Activated T-cell treated with anti-CD3 and anti-CD28 coated beads, Interleukin-2, amount 50 U/mL, for 24 hours (primary cell): ENCODE data around the gene RNF26.

Experiments used
- DNase-seq: peaks from one replicate; pipeline ENCODE4 v3.0.0-alpha.2; 2020
- H3K27ac Mint-ChIP-seq: 2 replicates; pipeline ENCODE4 v1.8.0; 2020; ENCODE audit warnings: mild to moderate bottlenecking, mixed read lengths
- H3K27me3 Mint-ChIP-seq: 2 replicates; pipeline ENCODE4 v1.8.0; 2020; ENCODE audit warnings: mixed read lengths
- H3K36me3 Mint-ChIP-seq: 2 replicates; pipeline ENCODE4 v1.8.0; 2020; ENCODE audit warnings: low read depth, mixed read lengths
- H3K4me1 Mint-ChIP-seq: 2 replicates; pipeline ENCODE4 v1.8.0; 2020; ENCODE audit warnings: low read depth, mixed read lengths
- H3K4me3 Mint-ChIP-seq: 2 replicates; pipeline ENCODE4 v1.8.0; 2020; ENCODE audit warnings: mild to moderate bottlenecking, moderate library complexity, mixed read lengths
- H3K9me3 Mint-ChIP-seq: 2 replicates; pipeline ENCODE4 v1.8.0; 2020; ENCODE audit warnings: mixed read lengths

Gene RNF26

DNA sequence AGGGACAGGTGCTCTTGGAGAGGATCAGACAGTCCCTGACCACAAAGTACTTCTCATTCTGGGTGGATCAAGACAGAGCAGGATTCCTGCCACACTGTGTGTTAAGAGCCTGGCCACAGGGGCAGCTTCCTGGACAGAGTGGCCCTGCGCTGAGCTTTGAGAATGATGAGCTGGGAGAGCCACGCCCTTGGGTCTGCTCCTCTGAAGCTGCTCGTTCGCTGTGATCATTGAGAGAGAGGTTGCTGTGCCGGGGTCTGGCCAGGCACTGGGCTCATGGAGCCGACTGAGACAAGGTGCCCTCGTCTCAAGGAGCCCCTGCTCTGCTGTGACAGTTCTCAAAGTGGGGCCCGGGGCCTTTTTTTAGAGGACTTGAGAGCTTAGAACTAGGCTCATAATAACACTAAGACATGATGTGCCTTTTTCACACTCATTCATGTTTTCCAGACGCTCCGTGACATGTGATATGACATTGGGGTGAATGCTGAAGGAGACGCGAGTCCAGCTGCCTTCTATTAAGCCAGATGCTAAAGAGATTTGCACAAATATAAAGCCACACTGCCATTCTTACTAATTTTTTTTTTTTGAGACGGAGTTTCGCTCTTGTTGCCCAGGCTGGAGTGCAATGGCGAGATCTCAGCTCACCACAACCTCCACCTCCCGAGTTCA lies 13.7 kb downstream of the RNF26 start:
- no peaks in the 10 kb centered on the region for H3K36me3 Mint-ChIP-seq
- peaks cover 2% of the 10 kb centered on the region for H3K4me1 Mint-ChIP-seq
- DNase-seq, result no peak
- peaks cover 42% of the 10 kb centered on the region for H3K27me3 Mint-ChIP-seq
- H3K9me3 Mint-ChIP-seq, result no peaks in the 10 kb centered on the region
- H3K4me3 Mint-ChIP-seq, result no peak overlapping the region
- H3K27ac Mint-ChIP-seq, result no peak overlapping the region

DNA sequence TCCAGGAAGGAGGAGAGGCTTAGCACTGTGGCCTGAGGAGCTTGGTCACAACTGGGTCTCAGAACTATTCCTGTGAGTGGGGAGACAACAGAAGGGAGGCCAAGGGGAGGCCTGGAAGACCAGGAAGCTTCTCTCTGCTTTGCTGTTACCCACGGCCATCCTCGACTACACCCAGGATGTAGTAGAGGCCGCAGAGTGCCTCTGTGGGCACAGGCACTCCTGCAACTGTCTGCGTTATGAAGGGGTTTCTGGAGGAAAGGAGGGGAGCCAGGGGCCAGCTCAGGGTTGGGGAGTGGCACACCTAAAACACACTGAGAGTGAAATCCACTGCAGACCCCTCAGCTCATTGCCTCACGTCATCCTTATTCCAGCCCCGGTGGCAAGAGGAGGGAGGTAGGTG lies 16.0 kb downstream of the RNF26 start:
- Mint-ChIP-seq H3K36me3 (no peaks in the 10 kb centered on the region), H3K4me3 (no peak overlapping the region), H3K27me3 (peaks cover 40% of the 10 kb centered on the region), H3K27ac (no peak overlapping the region), H3K9me3 (no peaks in the 10 kb centered on the region), H3K4me1 (peaks cover 2% of the 10 kb centered on the region)
- DNase-seq, result no peak

DNA sequence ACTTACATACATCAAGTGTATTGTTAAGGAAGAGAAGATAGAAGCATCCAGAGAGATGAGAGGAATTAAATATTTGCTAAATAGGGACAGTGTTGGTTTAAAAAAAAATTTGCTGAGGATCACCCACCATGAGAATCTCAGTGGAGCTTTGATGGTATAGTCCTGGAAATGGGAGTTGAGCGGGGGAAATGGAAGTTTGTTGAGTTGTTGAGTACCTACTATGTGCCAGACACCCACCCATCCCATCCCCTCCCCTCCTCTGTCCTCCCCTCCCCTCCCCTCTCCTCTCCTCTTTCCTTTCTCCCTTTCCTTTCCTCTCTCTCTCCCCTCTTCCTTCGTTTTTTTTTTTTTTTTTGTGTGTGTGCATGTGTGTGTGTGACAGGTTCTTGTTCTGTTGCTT lies 16.9 kb downstream of the RNF26 start:
- H3K27ac Mint-ChIP-seq, result no peak overlapping the region
- H3K36me3 Mint-ChIP-seq, result no peaks in the 10 kb centered on the region
- peaks cover 45% of the 10 kb centered on the region for H3K27me3 Mint-ChIP-seq

DNA sequence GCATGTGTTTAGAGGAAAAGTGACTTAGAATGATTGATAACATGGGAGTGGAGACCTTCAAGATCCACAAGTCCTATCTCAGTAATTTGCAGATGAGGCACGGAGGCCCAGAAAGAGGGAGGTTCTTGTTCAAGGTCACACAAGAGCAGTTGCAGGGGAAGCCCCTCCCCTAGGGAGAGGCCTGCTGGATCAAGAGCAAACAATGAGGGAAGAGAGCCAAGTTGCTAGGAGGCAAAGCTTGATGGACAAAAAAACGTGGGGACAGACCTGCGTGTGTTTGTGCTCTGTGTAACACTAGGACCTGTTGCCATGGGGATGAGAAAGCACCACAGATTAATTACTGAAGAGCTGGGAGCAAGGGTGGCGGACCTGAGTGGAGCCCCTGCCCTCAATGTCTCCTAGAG lies 18.5 kb downstream of the RNF26 start:
- Mint-ChIP-seq H3K27ac (no peak overlapping the region), H3K9me3 (no peaks in the 10 kb centered on the region), H3K36me3 (no peaks in the 10 kb centered on the region), H3K4me1 (peaks cover 8% of the 10 kb centered on the region), H3K27me3 (peaks cover 47% of the 10 kb centered on the region), H3K4me3 (no peak overlapping the region)
- no peak for DNase-seq

More for the DNA sequence above, 16.9 kb downstream of the RNF26 start:
- no peak for DNase-seq
- H3K9me3 Mint-ChIP-seq, result no peaks in the 10 kb centered on the region
- no peak overlapping the region for H3K4me3 Mint-ChIP-seq
- peaks cover 4% of the 10 kb centered on the region for H3K4me1 Mint-ChIP-seq

DNA sequence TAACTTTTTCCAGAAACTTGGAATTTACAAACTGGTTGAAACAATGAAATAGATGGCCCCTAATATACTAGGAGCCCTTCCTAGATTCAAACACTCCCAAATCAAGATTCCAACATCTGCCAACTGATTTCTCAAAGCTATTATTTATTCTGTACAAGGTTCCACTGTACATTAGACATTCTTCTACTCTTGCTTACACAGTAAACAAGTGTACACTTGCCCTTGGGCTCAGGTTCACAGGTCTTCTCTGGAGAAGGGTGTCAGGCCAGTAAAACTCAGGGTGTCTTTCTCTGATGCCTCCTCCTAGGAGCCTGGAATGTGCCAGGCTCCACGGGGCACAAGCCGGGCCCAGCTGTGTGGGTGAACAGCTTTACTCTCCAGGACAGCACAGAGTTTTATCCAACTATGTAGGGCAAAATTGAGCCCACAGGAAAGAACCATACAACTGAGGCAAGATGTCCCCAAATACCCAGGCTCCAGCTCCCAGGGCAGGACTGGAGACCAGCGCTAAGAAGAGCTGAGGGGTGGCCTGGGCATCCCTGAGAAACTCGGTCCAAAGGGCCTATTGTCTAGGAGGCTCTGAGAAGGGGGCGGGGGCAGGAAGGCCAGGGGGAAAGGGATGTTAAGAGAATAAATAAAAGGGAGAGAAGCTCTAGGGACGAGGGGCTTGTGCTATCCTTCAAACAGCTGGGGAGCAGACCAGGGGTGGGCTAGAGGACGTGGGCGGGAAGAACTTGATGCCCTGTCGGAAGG lies 20.9 kb downstream of the RNF26 start:
- Mint-ChIP-seq H3K27me3 (peaks cover 51% of the 10 kb centered on the region), H3K4me3 (no peak overlapping the region), H3K4me1 (peaks cover 8% of the 10 kb centered on the region), H3K9me3 (no peaks in the 10 kb centered on the region), H3K27ac (no peak overlapping the region), H3K36me3 (no peaks in the 10 kb centered on the region)
- no peak for DNase-seq

DNA sequence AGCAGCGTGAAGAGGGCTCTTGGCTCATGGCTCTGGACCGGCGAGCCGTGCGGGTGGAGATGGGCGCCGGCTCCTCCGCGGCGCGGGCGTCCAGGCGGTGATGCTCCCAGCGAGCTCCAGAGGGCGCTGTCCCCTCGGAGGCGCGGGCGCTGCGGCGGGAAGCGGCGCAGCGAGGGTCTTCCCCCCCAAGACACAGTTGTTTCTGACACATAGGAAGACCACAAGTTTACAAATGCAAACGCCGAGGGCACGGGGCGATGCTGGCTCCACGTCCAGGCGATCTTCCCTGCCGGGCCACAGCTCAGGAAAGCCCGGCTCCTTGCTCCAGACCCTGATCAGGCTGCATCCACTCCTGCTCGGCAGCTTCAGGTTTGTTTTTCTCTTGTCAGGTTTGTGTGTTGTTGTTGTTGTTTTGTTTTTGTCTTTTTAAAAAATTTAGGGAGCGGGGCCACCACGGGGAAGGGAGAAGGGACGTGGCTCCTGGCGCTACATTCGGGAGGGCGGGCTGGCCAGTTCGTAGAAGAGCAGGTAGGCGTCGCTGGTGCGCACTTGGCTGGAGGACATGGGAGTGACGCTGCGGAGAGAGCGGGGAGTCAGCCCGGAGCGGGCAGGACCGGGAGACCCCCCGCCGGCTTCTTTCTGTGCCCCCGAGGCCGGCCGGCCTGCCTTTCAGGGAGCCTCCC lies 22.2 kb downstream of the RNF26 start:
- Mint-ChIP-seq H3K4me3 (peak overlapping the region; percentile 78), H3K27me3 (peaks cover 50% of the 10 kb centered on the region), H3K4me1 (peaks cover 13% of the 10 kb centered on the region), H3K9me3 (no peaks in the 10 kb centered on the region), H3K36me3 (no peaks in the 10 kb centered on the region), H3K27ac (peak overlapping the region; percentile 44)
- peak; percentile 82 for DNase-seq

GRCh38 chr11:119357074-119357473 lies 22.7 kb downstream of the RNF26 start:
- H3K4me3 Mint-ChIP-seq, result no peak overlapping the region
- no peaks in the 10 kb centered on the region for H3K36me3 Mint-ChIP-seq
- H3K27me3 Mint-ChIP-seq, result peaks cover 47% of the 10 kb centered on the region
- no peak overlapping the region for H3K27ac Mint-ChIP-seq
- H3K9me3 Mint-ChIP-seq, result no peaks in the 10 kb centered on the region
- no peak for DNase-seq
- peaks cover 19% of the 10 kb centered on the region for H3K4me1 Mint-ChIP-seq

DNA sequence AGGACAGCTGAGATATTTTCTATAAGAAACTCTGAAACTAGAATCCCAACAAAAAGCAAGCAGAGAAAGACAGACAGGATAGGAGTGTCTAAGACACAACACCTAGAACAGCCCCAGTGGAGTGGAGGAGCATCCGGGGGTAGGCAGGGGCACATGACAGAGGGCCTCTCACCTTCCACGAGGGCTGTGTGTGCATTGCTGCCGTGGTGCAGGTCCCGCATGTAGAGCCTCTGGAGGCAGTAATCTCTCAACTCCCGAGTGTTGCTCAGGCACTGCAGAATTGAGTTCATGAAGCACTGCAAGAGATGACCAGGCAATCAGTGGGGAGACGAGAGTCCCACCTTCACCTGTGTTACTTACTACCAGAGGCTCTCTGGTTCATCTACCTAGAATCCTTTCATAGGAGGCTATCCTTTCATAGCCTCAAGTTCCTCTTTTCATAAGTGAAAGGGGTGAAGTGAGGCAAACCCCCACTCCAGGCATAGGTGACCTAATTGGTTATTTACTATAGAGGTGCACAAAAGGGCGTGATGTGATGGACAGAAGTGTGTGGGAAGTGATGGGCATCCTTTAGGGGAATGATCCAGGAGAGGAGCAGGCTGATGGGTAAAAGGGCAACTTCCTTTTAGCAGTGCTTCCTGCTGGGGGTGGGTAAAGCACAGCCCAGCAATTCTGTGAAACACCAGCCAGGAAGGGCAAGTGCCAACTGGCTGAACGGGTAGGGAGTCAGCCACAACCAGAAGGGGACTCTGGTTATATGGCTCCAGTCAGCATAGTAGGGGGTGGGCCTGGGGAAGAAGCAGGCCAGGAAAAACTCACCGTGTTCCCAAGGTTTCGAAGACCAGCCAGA lies 25.3 kb downstream of the RNF26 start:
- H3K36me3 Mint-ChIP-seq, result no peaks in the 10 kb centered on the region
- H3K4me3 Mint-ChIP-seq, result no peak overlapping the region
- no peaks in the 10 kb centered on the region for H3K9me3 Mint-ChIP-seq
- peaks cover 45% of the 10 kb centered on the region for H3K27me3 Mint-ChIP-seq
- DNase-seq, result no peak
- H3K27ac Mint-ChIP-seq, result no peak overlapping the region
- peaks cover 31% of the 10 kb centered on the region for H3K4me1 Mint-ChIP-seq

GRCh38 chr11:119361056-119361787 lies 26.9 kb downstream of the RNF26 start:
- peaks cover 32% of the 10 kb centered on the region for H3K4me1 Mint-ChIP-seq
- peaks cover 48% of the 10 kb centered on the region for H3K27me3 Mint-ChIP-seq
- no peaks in the 10 kb centered on the region for H3K36me3 Mint-ChIP-seq
- no peak overlapping the region for H3K4me3 Mint-ChIP-seq
- no peak overlapping the region for H3K27ac Mint-ChIP-seq
- no peaks in the 10 kb centered on the region for H3K9me3 Mint-ChIP-seq
- DNase-seq, result peak; percentile 56

DNA sequence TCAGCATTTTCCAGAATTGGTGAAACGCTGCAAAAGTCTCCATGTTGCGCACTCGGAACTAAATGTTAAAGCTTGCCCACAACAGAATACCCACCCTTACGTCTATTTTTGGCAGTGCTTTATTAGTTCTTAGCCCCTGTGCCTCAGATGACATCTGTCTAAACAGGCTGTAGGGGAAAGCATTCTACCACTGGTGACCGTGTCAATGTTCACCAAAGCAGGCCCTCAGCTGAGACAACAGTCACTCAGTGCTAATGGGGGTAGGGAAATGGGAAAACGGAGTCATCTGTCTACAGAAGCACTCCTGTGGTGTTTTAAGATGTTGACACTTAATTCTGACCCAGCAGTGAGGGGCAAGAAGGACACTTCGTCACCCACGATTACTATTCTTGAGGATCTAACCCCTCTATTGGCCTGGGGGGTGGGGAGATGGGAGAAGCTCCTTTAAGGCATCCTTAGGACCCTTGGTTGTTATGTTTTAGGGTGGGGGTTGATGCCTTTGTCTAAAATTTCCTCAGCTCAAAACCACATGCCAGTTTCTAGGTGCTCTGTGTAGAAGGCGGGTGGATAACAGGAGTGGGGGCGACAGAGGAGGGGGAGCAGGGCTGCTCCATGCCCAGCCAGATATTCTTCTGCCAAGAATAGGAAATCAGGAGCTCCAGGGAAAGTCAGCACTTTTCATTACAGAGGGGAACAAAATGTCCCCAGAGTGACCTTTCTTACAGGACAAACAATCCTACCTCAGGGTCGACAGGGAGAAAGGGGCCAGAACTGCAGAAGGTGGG lies 27.8 kb downstream of the RNF26 start:
- no peaks in the 10 kb centered on the region for H3K9me3 Mint-ChIP-seq
- no peak overlapping the region for H3K27ac Mint-ChIP-seq
- H3K27me3 Mint-ChIP-seq, result peaks cover 54% of the 10 kb centered on the region
- no peak overlapping the region for H3K4me3 Mint-ChIP-seq
- DNase-seq, result no peak
- peaks cover 28% of the 10 kb centered on the region for H3K4me1 Mint-ChIP-seq
- no peaks in the 10 kb centered on the region for H3K36me3 Mint-ChIP-seq

GRCh38 chr11:119362741-119363080 lies 28.4 kb downstream of the RNF26 start:
- no peak for DNase-seq
- Mint-ChIP-seq H3K4me3 (no peak overlapping the region), H3K36me3 (no peaks in the 10 kb centered on the region), H3K9me3 (no peaks in the 10 kb centered on the region), H3K27ac (no peak overlapping the region), H3K4me1 (peaks cover 28% of the 10 kb centered on the region), H3K27me3 (peaks cover 55% of the 10 kb centered on the region)

DNA sequence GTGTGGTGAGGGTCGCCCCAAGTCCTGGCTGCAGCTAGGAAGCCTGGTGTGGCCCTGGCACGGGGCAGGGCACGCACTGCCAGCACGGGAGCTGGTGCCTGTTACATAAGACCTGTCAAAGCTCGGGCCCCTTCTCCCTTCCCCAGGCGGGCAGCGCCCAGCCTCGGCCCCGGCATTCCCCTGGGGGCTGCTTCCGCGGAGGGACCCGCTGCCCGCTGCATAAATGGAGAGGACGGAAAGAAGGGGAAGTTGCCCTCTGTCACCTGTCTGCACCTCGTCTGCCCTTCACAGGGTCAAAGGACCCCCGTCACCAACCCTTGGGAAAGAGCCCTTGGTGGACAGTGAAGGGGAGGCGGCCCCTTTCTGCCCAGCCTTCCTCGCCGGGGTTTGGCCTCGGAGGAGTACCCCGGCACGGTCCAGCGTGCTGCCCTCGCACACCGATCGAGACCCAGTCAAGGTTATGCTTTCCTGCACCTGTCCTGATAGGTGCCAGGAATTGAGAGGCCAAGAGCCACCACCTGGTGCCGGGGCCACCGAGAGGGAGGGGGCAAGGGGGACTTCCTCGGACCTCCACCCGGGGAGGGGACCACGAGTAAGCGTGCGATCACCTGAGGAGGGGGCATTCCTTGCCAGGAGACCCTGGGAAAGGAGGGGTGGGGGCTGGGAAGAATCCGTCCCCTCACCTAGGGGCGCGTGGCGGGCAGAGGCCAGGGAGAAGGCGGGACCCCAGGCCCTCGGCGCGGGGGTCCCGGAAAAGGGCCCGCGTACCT lies 28.9 kb downstream of the RNF26 start:
- Mint-ChIP-seq H3K27ac (no peak overlapping the region), H3K36me3 (no peaks in the 10 kb centered on the region), H3K9me3 (no peaks in the 10 kb centered on the region), H3K4me1 (peaks cover 28% of the 10 kb centered on the region), H3K27me3 (peaks cover 58% of the 10 kb centered on the region), H3K4me3 (peak overlapping the region; percentile 46)
- no peak for DNase-seq
